Activated T-helper 1 cell treated with anti-CD3 and anti-CD28 coated beads, Interleukin-2, amount 50 U/mL, for 16 hours (primary cell): ENCODE data around the gene ZNF700.
"Not testable (repeated sequence)": the region's sequence is repeated elsewhere in the genome, so short reads cannot be mapped to it uniquely, and the experiment has no call there.

Experiments
- DNase-seq, 2 donors: peaks; one replicate each; pipeline ENCODE4 v3.0.0-alpha.2; 2020; ENCODE audit warnings: low read depth in 1 of 2, low spot score in 1 of 2

ZNF700 gene

GRCh38 chr19:11938383-11938782 lies 13.5 kb downstream of the ZNF700 start:
- DNase-seq = not testable (repeated sequence)

- DNase-seq = not testable (repeated sequence)
These were observed 16.5 kb downstream of the ZNF700 start for GRCh38 chr19:11941361-11941887.

- DNase-seq = no peak
These were observed 17.3 kb downstream of the ZNF700 start for GRCh38 chr19:11942008-11942842.

GRCh38 chr19:11942843-11943108 lies 17.9 kb downstream of the ZNF700 start:
- DNase-seq = no peak

GRCh38 chr19:11944656-11945055 lies 19.7 kb downstream of the ZNF700 start:
- no peak for DNase-seq

- no peak for DNase-seq
These were observed 23.7 kb downstream of the ZNF700 start for GRCh38 chr19:11948646-11949045.

GRCh38 chr19:11949201-11949600 lies 24.3 kb downstream of the ZNF700 start:
- no peak for DNase-seq

- not testable (repeated sequence) for DNase-seq
These were observed 24.7 kb downstream of the ZNF700 start for GRCh38 chr19:11949614-11950080.

GRCh38 chr19:11950312-11950711 lies 25.4 kb downstream of the ZNF700 start:
- DNase-seq = no peak

- peak; percentile 47 to 54 for DNase-seq
These were observed 38.9 kb downstream of the ZNF700 start for GRCh38 chr19:11963566-11964355.

- peak in 1 of 2 donors; percentile 1 for DNase-seq
These were observed 39.6 kb downstream of the ZNF700 start for GRCh38 chr19:11964496-11964857.

- DNase-seq = peak; percentile 72 to 84
These were observed 40.1 kb downstream of the ZNF700 start, which contains the start of gene ZNF763 for GRCh38 chr19:11964858-11965645. ZNF763 (plus strand) TSS chr19:11965040; CDS start chr19:11965209, 169 bp downstream.

GRCh38 chr19:11970174-11970573 lies 45.3 kb downstream of the ZNF700 start:
- no peak for DNase-seq

GRCh38 chr19:11971041-11971440 lies 46.1 kb downstream of the ZNF700 start:
- no peak for DNase-seq

- no peak for DNase-seq
These were observed 48.3 kb downstream of the ZNF700 start for GRCh38 chr19:11973019-11973810.

- DNase-seq = no peak
These were observed 53.7 kb downstream of the ZNF700 start for GRCh38 chr19:11978492-11979100.

GRCh38 chr19:11979527-11979926 lies 54.6 kb downstream of the ZNF700 start:
- no peak for DNase-seq

- DNase-seq = no peak
These were observed 57.6 kb downstream of the ZNF700 start for GRCh38 chr19:11982526-11982925.

GRCh38 chr19:11984986-11985385 lies 60.1 kb downstream of the ZNF700 start:
- no peak for DNase-seq

GRCh38 chr19:11986754-11987153 lies 61.8 kb downstream of the ZNF700 start:
- DNase-seq = no peak
